GM18526 (cell line): ENCODE measurements around the gene NEUROD2.

Experiments used
- POLR2A ChIP-seq: IDR thresholded peaks from 3 replicates; pipeline ENCODE4 v1.6.1; 2011; ENCODE audit not compliant: insufficient read length; ENCODE audit errors: extremely low read depth

Gene NEUROD2

DNA sequence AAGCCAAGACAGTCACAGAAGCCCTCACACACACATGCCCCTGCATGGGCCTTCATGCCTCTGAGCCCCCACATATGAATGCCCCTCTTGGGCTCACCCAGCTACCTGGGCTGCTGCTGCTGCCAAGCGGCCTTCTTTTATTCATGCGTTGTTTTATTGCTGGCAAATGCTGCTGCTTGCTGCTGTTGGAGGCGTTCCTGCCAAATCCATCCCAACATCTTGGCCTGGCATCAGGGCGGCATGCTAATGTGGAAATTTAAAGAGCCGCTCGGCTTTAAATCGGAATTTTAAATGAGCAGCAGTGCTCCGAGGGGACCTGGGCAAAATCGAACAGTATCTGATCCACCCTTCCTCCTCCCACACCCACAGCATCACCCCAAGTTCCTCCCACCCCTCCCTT is 39.0 kb downstream of the NEUROD2 start:
- TF ChIP-seq POLR2A, result no peak

GRCh38 chr17:39566094-39566850 is 41.4 kb downstream of the NEUROD2 start:
- no peak for TF ChIP-seq POLR2A

DNA sequence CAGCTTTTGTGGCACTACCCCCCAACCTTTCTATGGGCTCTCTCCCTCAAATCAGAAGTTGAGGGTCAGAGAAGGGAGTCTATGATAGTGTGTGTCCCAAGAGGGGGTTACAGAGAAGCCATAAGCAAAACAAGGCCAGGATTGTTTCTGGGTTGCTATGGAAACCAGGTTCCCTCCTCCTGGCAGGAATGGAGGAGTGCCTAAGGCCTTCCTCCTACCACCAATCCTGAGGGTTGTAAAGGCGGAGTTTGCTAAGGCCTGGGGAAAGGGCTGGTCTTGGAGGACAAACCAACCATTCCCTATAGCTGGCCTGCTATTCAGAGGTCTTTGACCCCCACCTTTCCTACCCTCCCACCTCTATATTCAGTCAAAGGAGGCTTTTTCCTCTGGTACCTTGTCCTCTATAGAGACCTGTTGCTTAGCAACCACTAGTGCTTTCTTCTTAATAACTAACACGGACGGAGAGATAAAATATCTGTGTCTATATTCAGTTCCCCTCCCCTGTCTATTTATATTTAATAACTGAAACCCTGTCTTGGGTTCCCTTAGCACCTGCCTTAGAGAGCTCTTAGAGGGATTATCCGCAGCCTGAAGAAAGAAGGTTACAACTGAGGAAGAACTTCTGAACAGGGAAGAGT is 43.4 kb downstream of the NEUROD2 start:
- no peak for TF ChIP-seq POLR2A

GRCh38 chr17:39563476-39563875 is 44.2 kb downstream of the NEUROD2 start:
- TF ChIP-seq POLR2A, result no peak

DNA sequence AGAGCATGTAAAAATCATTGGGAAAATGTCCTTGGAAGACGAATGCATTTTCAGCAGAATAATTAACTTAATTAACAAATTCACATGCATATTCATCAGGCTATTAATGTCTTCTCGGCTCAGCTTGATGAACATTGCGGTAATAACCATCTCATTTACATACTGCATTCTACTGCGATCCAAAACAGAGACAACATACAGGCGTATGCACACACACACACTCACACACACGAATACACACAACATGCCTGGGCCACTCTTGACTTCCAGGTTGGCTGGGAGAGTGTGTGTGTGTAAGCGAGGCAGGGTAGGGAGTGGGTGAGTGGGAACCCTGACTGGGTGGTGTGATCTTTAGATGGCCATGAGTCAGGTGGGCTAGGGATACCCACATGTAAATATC is 44.7 kb downstream of the NEUROD2 start:
- no peak for TF ChIP-seq POLR2A

- no peak for TF ChIP-seq POLR2A
These were observed 45.3 kb downstream of the NEUROD2 start for GRCh38 chr17:39562395-39562794.

DNA sequence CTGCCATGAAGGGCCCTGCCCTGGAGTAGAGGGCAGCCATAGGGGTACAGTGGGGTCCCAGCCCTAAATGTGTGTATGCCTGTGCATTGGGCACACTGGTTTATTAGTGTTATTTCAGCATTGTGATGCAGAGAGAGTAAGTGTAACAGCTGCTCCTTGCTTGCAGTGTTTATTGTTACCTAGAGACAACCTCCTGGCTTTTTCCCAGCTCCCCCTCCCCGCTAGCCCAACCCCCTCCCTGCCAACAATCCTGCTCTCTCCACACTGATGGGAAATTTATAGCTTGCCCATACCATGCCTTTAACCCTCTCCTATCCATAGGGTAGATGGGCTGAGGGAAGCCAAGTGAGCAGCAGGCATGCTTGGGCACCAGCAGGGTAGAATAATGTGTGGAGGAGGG is 51.3 kb downstream of the NEUROD2 start:
- no peak for TF ChIP-seq POLR2A

GRCh38 chr17:39555368-39555767 is 52.4 kb downstream of the NEUROD2 start:
- TF ChIP-seq POLR2A, result no peak
